ENCODE measurements around the gene CHAF1B.

The CHAF1B gene

DNA sequence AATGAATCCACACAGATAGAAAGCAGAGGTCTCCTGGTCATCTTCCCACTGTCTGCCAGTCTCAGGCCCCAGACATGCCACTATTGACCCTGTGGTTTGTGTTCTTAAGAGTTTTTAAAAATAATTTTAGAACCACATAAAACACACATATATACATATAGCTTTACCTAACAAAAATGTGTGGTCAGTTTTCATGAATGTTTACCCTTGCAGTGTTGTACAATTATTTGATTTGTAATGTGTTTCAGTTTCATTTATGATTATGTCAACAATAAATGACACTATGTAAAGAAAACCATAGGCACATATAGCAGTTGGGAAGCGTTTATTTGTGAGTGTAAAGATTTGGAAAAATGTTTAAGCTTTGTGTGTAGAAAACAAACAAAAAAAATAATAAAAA lies 17.1 kb downstream of the CHAF1B start:
- Histone ChIP-seq H3K9ac (ENCODE audit: low read depth in 1 of 2, low read length in 2 of 2) (no peak overlapping the region), H3K4me3 (ENCODE audit: low read length in 2 of 2) (no peak overlapping the region), H3K36me3 (ENCODE audit: control insufficient read depth in 2 of 2, insufficient read depth in 2 of 2, low read length in 2 of 2) (peaks cover 0 to 4% of the 10 kb centered on the region in 2 donors), H3K9me3 (ENCODE audit: control insufficient read depth in 2 of 2, low read length in 2 of 2) (no peaks in the 10 kb centered on the region), H3K27me3 (ENCODE audit: control insufficient read depth in 2 of 2, insufficient read depth in 2 of 2, low read length in 2 of 2) (no peaks in the 10 kb centered on the region), H3K27ac (ENCODE audit: low read depth in 2 of 2, low read length in 2 of 2) (no peak overlapping the region), H3K4me1 (ENCODE audit: control insufficient read depth in 2 of 2, insufficient read depth in 2 of 2, low read length in 2 of 2) (no peaks in the 10 kb centered on the region)

DNA sequence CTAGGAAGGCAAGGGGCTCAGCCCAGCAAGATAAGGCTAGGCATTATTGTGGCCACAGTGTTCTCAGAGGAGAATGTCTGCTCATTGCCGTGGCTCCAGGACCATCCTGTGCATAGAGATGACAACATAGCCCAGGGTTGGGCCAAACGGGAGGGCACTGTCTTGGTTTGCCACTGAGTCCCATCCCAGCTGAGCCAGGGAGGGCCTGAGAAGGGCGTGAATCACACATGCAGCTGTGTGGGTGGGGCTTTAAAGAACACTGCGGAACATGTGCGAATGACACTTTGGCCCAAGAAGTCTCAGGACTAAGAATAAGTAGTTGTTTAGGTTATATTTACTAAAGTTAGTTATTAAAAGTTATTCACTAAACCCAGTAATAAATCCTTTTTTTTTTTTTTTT lies 18.5 kb downstream of the CHAF1B start:
- H3K9me3 ChIP-seq (ENCODE audit: control insufficient read depth in 2 of 2, low read length in 2 of 2), result no peaks in the 10 kb centered on the region
- H3K9ac ChIP-seq (ENCODE audit: low read depth in 1 of 2, low read length in 2 of 2), result no peak overlapping the region
- no peaks in the 10 kb centered on the region for H3K4me1 ChIP-seq (ENCODE audit: control insufficient read depth in 2 of 2, insufficient read depth in 2 of 2, low read length in 2 of 2)
- peaks cover 0 to 4% of the 10 kb centered on the region in 2 donors for H3K36me3 ChIP-seq (ENCODE audit: control insufficient read depth in 2 of 2, insufficient read depth in 2 of 2, low read length in 2 of 2)
- no peak overlapping the region for H3K27ac ChIP-seq (ENCODE audit: low read depth in 2 of 2, low read length in 2 of 2)
- H3K4me3 ChIP-seq (ENCODE audit: low read length in 2 of 2), result no peak overlapping the region
- no peaks in the 10 kb centered on the region for H3K27me3 ChIP-seq (ENCODE audit: control insufficient read depth in 2 of 2, insufficient read depth in 2 of 2, low read length in 2 of 2)

DNA sequence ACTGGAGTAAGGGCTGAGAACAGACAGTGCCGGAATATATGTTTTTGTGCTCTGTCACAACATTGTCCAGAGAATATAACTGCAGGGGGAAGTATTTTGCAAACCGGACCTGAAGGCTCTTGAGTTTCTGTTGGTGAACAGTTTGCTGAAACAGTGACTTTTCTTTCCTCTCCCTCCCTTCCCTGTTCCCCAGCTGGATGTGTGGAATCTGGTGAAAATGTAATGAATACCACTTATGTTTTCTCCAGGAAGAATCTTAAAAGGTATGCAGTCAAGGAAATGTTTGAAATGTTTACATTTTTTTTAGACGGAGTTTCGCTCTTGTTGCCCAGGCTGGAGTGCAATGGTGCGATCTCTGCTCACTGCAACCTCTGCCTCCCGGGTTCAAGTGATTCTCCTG lies 23.4 kb downstream of the CHAF1B start:
- Histone ChIP-seq H3K4me1 (ENCODE audit: control insufficient read depth in 2 of 2, insufficient read depth in 2 of 2, low read length in 2 of 2) (no peaks in the 10 kb centered on the region), H3K27ac (ENCODE audit: low read depth in 2 of 2, low read length in 2 of 2) (no peak overlapping the region), H3K4me3 (ENCODE audit: low read length in 2 of 2) (no peak overlapping the region), H3K9me3 (ENCODE audit: control insufficient read depth in 2 of 2, low read length in 2 of 2) (no peaks in the 10 kb centered on the region), H3K9ac (ENCODE audit: low read depth in 1 of 2, low read length in 2 of 2) (no peak overlapping the region), H3K36me3 (ENCODE audit: control insufficient read depth in 2 of 2, insufficient read depth in 2 of 2, low read length in 2 of 2) (peaks cover 3 to 6% of the 10 kb centered on the region in 2 donors), H3K27me3 (ENCODE audit: control insufficient read depth in 2 of 2, insufficient read depth in 2 of 2, low read length in 2 of 2) (no peaks in the 10 kb centered on the region)

DNA sequence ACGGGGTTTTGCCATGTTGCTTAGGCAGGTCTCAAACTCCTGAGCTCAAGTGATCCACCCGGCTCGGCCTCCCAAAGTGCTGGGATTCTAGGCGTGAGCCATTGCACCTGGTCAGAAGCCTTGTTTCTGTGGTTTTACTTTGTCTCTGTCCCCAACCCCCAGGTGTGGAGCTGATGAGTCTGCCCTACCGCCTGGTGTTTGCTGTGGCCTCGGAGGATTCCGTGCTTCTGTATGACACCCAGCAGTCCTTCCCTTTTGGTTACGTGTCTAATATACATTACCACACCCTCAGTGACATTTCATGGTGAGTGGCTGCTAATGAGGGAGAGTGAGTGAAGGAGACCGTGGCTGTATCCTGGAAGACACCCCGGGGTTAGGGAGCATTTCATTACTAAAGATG lies 26.1 kb downstream of the CHAF1B start:
- Histone ChIP-seq H3K4me3 (ENCODE audit: low read length in 2 of 2) (no peak overlapping the region), H3K36me3 (ENCODE audit: control insufficient read depth in 2 of 2, insufficient read depth in 2 of 2, low read length in 2 of 2) (peaks cover 0 to 6% of the 10 kb centered on the region in 2 donors), H3K27me3 (ENCODE audit: control insufficient read depth in 2 of 2, insufficient read depth in 2 of 2, low read length in 2 of 2) (no peaks in the 10 kb centered on the region), H3K9ac (ENCODE audit: low read depth in 1 of 2, low read length in 2 of 2) (no peak overlapping the region), H3K27ac (ENCODE audit: low read depth in 2 of 2, low read length in 2 of 2) (no peak overlapping the region), H3K4me1 (ENCODE audit: control insufficient read depth in 2 of 2, insufficient read depth in 2 of 2, low read length in 2 of 2) (no peaks in the 10 kb centered on the region), H3K9me3 (ENCODE audit: control insufficient read depth in 2 of 2, low read length in 2 of 2) (no peaks in the 10 kb centered on the region)

DNA sequence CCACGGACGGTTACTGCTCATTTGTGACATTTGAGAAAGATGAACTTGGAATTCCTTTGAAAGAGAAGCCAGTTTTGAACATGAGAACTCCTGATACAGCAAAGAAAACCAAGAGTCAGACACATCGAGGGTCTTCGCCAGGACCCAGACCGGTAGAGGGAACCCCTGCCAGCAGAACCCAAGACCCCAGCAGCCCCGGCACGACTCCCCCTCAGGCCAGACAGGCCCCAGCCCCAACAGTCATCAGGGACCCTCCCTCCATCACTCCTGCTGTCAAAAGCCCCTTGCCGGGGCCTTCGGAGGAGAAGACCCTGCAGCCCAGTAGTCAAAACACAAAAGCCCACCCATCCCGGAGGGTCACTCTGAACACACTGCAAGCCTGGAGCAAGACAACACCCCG lies 27.7 kb downstream of the CHAF1B start:
- Histone ChIP-seq H3K36me3 (ENCODE audit: control insufficient read depth in 2 of 2, insufficient read depth in 2 of 2, low read length in 2 of 2) (peaks cover 0 to 6% of the 10 kb centered on the region in 2 donors), H3K4me1 (ENCODE audit: control insufficient read depth in 2 of 2, insufficient read depth in 2 of 2, low read length in 2 of 2) (no peaks in the 10 kb centered on the region), H3K9ac (ENCODE audit: low read depth in 1 of 2, low read length in 2 of 2) (no peak overlapping the region), H3K27ac (ENCODE audit: low read depth in 2 of 2, low read length in 2 of 2) (no peak overlapping the region), H3K4me3 (ENCODE audit: low read length in 2 of 2) (no peak overlapping the region), H3K9me3 (ENCODE audit: control insufficient read depth in 2 of 2, low read length in 2 of 2) (no peaks in the 10 kb centered on the region), H3K27me3 (ENCODE audit: control insufficient read depth in 2 of 2, insufficient read depth in 2 of 2, low read length in 2 of 2) (no peaks in the 10 kb centered on the region)

DNA sequence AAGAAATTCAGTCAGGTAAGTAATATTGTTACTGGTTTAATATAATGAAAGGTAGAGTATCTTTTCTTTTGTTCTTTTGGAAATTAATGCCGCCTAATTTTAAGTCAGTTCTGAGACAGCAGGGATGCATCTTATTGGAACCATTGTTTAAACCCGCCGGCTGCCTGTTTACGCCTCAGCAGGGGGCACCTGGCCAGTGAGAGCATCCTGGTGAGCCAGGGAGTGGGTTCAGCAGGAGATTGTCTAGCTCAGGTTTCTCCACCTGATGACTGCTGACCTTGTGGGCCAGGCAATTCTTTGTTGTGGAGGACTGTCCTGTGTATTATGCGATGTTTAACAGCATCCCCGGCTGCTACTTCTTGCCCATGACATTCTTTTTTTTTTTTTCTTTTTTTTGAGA lies 30.2 kb downstream of the CHAF1B start:
- no peak overlapping the region for H3K27ac ChIP-seq (ENCODE audit: low read depth in 2 of 2, low read length in 2 of 2)
- H3K4me1 ChIP-seq (ENCODE audit: control insufficient read depth in 2 of 2, insufficient read depth in 2 of 2, low read length in 2 of 2), result no peaks in the 10 kb centered on the region
- H3K9me3 ChIP-seq (ENCODE audit: control insufficient read depth in 2 of 2, low read length in 2 of 2), result no peaks in the 10 kb centered on the region
- H3K36me3 ChIP-seq (ENCODE audit: control insufficient read depth in 2 of 2, insufficient read depth in 2 of 2, low read length in 2 of 2), result peaks cover 0 to 6% of the 10 kb centered on the region in 2 donors
- H3K27me3 ChIP-seq (ENCODE audit: control insufficient read depth in 2 of 2, insufficient read depth in 2 of 2, low read length in 2 of 2), result no peaks in the 10 kb centered on the region
- no peak overlapping the region for H3K4me3 ChIP-seq (ENCODE audit: low read length in 2 of 2)
- no peak overlapping the region for H3K9ac ChIP-seq (ENCODE audit: low read depth in 1 of 2, low read length in 2 of 2)

DNA sequence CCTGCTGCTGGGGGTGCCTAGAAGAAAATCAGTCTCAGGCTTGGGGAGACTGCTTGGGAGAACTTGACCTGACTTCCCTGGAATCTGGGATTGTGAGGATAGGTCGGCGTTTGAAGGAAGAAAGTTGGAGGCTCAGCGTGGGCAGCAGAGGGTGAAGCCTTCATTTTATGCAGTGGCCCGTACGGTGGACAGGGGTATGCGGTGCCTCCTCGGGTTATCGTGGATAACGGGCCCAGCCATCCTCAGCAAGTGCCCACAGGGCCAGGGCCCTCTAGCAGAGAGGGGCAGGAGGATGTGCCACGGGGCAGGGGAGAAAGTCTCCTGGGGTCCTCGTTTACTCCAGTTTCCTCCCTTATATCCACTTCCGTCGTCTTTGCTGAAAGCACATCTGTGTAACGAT lies 34.0 kb downstream of the CHAF1B start:
- Histone ChIP-seq H3K4me1 (ENCODE audit: control insufficient read depth in 2 of 2, insufficient read depth in 2 of 2, low read length in 2 of 2) (no peaks in the 10 kb centered on the region), H3K27ac (ENCODE audit: low read depth in 2 of 2, low read length in 2 of 2) (no peak overlapping the region), H3K4me3 (ENCODE audit: low read length in 2 of 2) (no peak overlapping the region), H3K9me3 (ENCODE audit: control insufficient read depth in 2 of 2, low read length in 2 of 2) (no peaks in the 10 kb centered on the region), H3K9ac (ENCODE audit: low read depth in 1 of 2, low read length in 2 of 2) (no peak overlapping the region), H3K27me3 (ENCODE audit: control insufficient read depth in 2 of 2, insufficient read depth in 2 of 2, low read length in 2 of 2) (no peaks in the 10 kb centered on the region), H3K36me3 (ENCODE audit: control insufficient read depth in 2 of 2, insufficient read depth in 2 of 2, low read length in 2 of 2) (no peaks in the 10 kb centered on the region)

DNA sequence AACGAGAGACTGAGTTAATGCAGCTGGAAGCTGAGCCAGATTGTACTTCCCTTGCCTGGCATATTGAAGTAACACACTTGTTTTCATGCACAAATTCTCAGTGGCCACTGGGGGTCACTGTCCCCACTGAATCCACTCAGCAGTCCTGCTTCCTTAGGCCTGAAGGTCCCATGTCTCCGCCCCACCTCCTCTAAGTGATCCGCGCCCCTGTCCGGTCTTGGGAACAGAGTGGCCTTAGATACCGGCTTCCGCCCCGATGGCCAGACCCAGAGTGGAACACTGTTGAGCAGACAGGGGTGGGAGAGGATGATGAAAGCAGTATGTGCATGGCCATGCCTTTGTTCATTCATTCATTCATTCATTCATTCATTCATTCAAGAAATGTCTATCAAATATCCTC lies 34.8 kb downstream of the CHAF1B start:
- Histone ChIP-seq H3K9ac (ENCODE audit: low read depth in 1 of 2, low read length in 2 of 2) (no peak overlapping the region), H3K27ac (ENCODE audit: low read depth in 2 of 2, low read length in 2 of 2) (no peak overlapping the region), H3K36me3 (ENCODE audit: control insufficient read depth in 2 of 2, insufficient read depth in 2 of 2, low read length in 2 of 2) (no peaks in the 10 kb centered on the region), H3K4me1 (ENCODE audit: control insufficient read depth in 2 of 2, insufficient read depth in 2 of 2, low read length in 2 of 2) (no peaks in the 10 kb centered on the region), H3K27me3 (ENCODE audit: control insufficient read depth in 2 of 2, insufficient read depth in 2 of 2, low read length in 2 of 2) (no peaks in the 10 kb centered on the region), H3K9me3 (ENCODE audit: control insufficient read depth in 2 of 2, low read length in 2 of 2) (no peaks in the 10 kb centered on the region), H3K4me3 (ENCODE audit: low read length in 2 of 2) (no peak overlapping the region)

DNA sequence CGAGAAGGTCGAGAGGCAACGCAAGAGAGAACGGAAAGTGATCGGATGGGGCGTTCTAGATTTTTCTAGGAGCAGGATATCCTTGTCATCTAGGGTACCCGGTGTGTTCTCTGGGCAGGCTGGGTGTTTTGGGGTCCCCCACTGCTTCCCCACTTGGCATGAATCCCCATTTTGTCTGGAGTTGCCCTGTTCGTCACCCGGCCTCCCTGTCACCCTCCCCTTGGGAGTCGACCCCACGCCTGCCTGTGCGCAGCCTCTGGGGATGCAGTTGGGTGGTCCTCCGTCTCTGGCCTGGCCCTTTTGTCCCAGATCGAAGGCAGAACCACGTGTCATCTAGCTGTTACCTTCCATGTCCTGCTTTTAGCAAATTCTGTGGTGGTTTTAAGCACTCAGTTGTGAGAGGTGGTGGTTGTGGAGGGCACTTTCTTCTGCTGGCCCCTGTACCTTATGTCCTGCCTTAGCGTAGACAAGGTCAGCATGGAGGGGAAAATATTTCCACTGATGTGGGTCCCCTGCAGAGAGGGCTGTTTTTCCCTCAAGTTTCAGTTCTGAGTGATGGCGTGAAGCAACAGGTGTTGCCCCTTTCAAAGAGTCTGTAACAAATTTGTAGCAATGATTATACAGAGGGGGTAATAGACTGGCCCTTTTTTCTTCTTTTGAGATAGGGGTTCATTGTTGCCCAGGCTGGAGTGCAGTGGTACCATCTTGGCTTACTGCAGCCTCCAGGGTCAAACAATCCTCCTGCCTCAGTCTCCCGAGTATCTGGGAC lies 35.6 kb downstream of the CHAF1B start:
- Histone ChIP-seq H3K4me3 (ENCODE audit: low read length in 2 of 2) (no peak overlapping the region), H3K36me3 (ENCODE audit: control insufficient read depth in 2 of 2, insufficient read depth in 2 of 2, low read length in 2 of 2) (no peaks in the 10 kb centered on the region), H3K9ac (ENCODE audit: low read depth in 1 of 2, low read length in 2 of 2) (no peak overlapping the region), H3K4me1 (ENCODE audit: control insufficient read depth in 2 of 2, insufficient read depth in 2 of 2, low read length in 2 of 2) (no peaks in the 10 kb centered on the region), H3K9me3 (ENCODE audit: control insufficient read depth in 2 of 2, low read length in 2 of 2) (no peaks in the 10 kb centered on the region), H3K27ac (ENCODE audit: low read depth in 2 of 2, low read length in 2 of 2) (no peak overlapping the region), H3K27me3 (ENCODE audit: control insufficient read depth in 2 of 2, insufficient read depth in 2 of 2, low read length in 2 of 2) (no peaks in the 10 kb centered on the region)

DNA sequence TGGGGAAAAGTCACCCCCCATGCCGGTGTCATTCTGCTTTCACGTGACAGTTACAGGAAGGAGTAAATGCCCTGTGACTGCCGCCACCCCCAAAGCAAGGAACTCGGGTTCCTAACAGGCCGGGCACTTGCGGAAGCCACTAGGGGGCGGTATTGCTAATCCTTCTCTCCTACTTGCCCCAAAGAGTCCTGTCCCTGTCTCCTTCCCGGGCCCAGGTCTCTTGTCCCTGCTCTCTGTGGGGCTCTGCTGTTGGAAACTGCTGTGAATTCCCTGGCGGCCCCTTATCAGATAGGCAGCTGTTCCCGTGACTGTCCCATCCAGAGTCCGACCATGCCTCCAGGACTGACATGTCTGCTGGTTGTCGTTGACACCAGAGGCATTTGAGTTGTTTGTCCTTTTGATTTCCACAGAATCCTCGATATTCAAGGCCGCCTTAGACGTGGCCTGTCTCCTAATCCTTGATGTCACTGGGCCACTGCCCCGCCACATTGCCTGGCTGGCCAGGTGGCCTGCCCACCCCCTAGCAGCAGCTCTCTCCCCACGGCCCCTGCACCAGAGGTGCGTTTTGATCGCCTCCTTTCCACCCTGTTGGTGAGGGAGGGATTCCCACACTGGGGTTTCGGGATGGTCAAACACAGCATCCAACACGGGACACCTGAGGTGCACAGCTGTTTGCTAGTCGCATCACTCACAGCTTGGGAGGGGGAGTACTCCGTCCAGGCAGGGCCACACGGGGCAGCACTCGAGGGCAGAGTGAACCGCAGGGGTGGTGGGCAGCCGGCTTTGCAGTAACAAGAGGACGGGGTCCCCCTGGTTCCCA lies 37.3 kb downstream of the CHAF1B start:
- Histone ChIP-seq H3K27me3 (ENCODE audit: control insufficient read depth in 2 of 2, insufficient read depth in 2 of 2, low read length in 2 of 2) (no peaks in the 10 kb centered on the region), H3K36me3 (ENCODE audit: control insufficient read depth in 2 of 2, insufficient read depth in 2 of 2, low read length in 2 of 2) (no peaks in the 10 kb centered on the region), H3K27ac (ENCODE audit: low read depth in 2 of 2, low read length in 2 of 2) (no peak overlapping the region), H3K9me3 (ENCODE audit: control insufficient read depth in 2 of 2, low read length in 2 of 2) (no peaks in the 10 kb centered on the region), H3K4me3 (ENCODE audit: low read length in 2 of 2) (no peak overlapping the region), H3K9ac (ENCODE audit: low read depth in 1 of 2, low read length in 2 of 2) (no peak overlapping the region), H3K4me1 (ENCODE audit: control insufficient read depth in 2 of 2, insufficient read depth in 2 of 2, low read length in 2 of 2) (no peaks in the 10 kb centered on the region)
